CD4-positive, alpha-beta T cell (primary cell): ENCODE measurements around the gene PHF2. TPM values are rescaled to one million over a fixed set of nuclear protein-coding genes. Genes with fewer than 3 reads are reported as not detected.

ENCODE experiments used
- ATAC-seq: fragments of 200-7000 bp; cut with Tn5 transposase; one replicate; pipeline ENCODE4 v1.10.0; 2022; ENCODE audit warnings: mild to moderate bottlenecking; ENCODE audit not compliant: poor library complexity
- CTCF ChIA-PET: fragments of 350-600 bp; sonication (Branson Sonifier 250); formaldehyde crosslinking; loops from one replicate; lab custom pipeline; 2021; ENCODE audit warnings: antibody characterized with exemption, inconsistent platforms; lab: Charles Lee
- POLR2A ChIA-PET: fragments of 350-600 bp; sonication (Branson Sonifier 250); formaldehyde crosslinking; loops from one replicate; lab custom pipeline; 2021; ENCODE audit warnings: antibody characterized with exemption, inconsistent platforms; lab: Charles Lee
- DNase-seq, 14 experiments: peaks; one replicate each; pipeline ENCODE4 v3.0.0-alpha.2; 2013 to 2020; ENCODE audit warnings: mixed read lengths in 2 of 14
- H3K27ac ChIP-seq, 2 donors: one replicate each; pipeline versions ENCODE4 v1.5.1 to v1.7.0; 2013; ENCODE audit warnings: low read length in 2 of 2, low read depth in 1 of 2, mild to moderate bottlenecking in 1 of 2
- H3K27me3 ChIP-seq, 2 experiments: 1 replicate in 1 of 2; 2 replicates in 1 of 2; pipeline versions ENCODE4 v1.6.1 to v1.7.0; 2013; ENCODE audit warnings: low read length in 2 of 2, control low read depth in 1 of 2, mild to moderate bottlenecking in 1 of 2, moderate library complexity in 1 of 2; ENCODE audit not compliant: insufficient read depth in 2 of 2, control insufficient read depth in 1 of 2
- H3K36me3 ChIP-seq: one replicate; pipeline ENCODE4 v1.6.1; 2013; ENCODE audit warnings: low read length, control low read depth; ENCODE audit not compliant: insufficient read depth
- H3K4me1 ChIP-seq: one replicate; pipeline ENCODE4 v1.6.1; 2013; ENCODE audit warnings: low read length, control low read depth; ENCODE audit not compliant: insufficient read depth
- H3K4me3 ChIP-seq: one replicate; pipeline ENCODE4 v1.5.1; 2013; ENCODE audit warnings: mild to moderate bottlenecking, low read length, moderate library complexity
- H3K9me3 ChIP-seq, 2 experiments: 1 replicate in 1 of 2; 2 replicates in 1 of 2; pipeline versions ENCODE4 v1.6.1 to v1.7.0; 2013; ENCODE audit warnings: low read length in 2 of 2, mild to moderate bottlenecking in 2 of 2, control low read depth in 1 of 2, moderate library complexity in 1 of 2; ENCODE audit not compliant: control insufficient read depth in 1 of 2, insufficient read depth in 1 of 2
- H3K27ac Mint-ChIP-seq: one replicate; pipeline ENCODE4 v1.8.0; 2020; ENCODE audit warnings: mixed read lengths
- H3K27me3 Mint-ChIP-seq: one replicate; pipeline ENCODE4 v1.8.0; 2021; ENCODE audit warnings: mixed read lengths
- H3K36me3 Mint-ChIP-seq: one replicate; pipeline ENCODE4 v1.8.0; 2021; ENCODE audit warnings: low read depth, mixed read lengths
- H3K4me1 Mint-ChIP-seq: one replicate; pipeline ENCODE4 v1.8.0; 2021; ENCODE audit warnings: low read depth, mixed read lengths
- H3K4me3 Mint-ChIP-seq: one replicate; pipeline ENCODE4 v1.8.0; 2020; ENCODE audit warnings: mild to moderate bottlenecking, mixed read lengths
- H3K9me3 Mint-ChIP-seq: one replicate; pipeline ENCODE4 v1.8.0; 2020; ENCODE audit warnings: mixed read lengths
- intact Hi-C, 2 experiments: fragments of 100-400 bp; cut with DNase I in 1 of 2; cut with micrococcal nuclease in 1 of 2; formaldehyde crosslinking; loops; one replicate each; pipeline versions ENCODE4 v1.15.1 to v1.9.0; 2023 to 2025; cut with DNase I, micrococcal nuclease
- total RNA-seq, 174 experiments: library from RNA in 2 of 174; stranded (reverse) in 2 of 174; gene quantifications; one replicate each; pipeline ENCODE4 v1.2.3 and lab custom pipeline; 2021 to 2026
- TF ChIP-seq, protein P1 (sequence below): fragments of 200-600 bp; IDR thresholded peaks from one replicate; pipeline ENCODE4 v1.8.0; 2022; ENCODE audit warnings: antibody characterized with exemption, mild to moderate bottlenecking

The PHF2 gene
- total RNA-seq, 2 experiments from 2014 or later, result 27.3 to 28.8 TPM

DNA sequence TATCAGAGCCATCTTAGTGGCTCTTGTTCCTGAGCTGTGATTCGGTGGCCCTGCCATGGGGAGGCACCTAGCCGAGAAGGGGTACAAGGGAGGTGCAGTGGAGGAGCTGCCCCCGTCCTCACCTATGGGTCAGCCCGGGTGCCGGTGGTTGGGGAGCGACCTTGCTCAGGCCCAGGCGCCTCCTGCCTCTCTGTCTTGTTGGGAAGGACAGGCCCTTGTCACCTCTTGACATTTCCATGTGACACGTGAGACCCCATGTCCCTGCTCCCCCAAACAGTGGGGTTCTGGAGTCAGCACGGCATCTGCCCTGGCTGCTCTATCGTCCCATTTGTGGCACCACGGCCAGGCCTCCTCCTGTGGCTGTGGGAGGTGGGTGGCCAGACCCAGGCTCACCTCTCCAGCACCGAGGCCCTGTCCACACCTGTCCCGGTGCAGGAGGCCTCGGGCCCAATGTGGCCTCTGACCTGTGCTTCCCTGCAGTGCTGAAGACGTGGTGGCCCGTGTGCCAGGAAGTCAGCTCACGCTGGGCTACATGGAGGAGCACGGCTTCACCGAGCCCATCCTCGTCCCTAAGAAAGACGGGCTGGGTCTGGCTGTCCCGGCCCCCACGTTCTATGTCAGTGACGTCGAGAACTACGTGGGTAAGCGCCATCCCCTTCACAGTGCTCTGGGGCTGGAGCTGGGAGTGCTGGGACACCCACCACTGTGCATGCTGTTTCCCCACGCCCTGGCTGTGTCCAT lies 68.9 kb downstream of the PHF2 start:
- Histone ChIP-seq H3K36me3 (peaks cover 66% of the 10 kb centered on the region), H3K4me3 (no peak overlapping the region), H3K27ac (no peak overlapping the region), H3K27me3 (no peaks in the 10 kb centered on the region), H3K9me3 (no peaks in the 10 kb centered on the region), H3K4me1 (no peaks in the 10 kb centered on the region)
- Mint-ChIP-seq H3K9me3 (no peaks in the 10 kb centered on the region), H3K4me1 (no peaks in the 10 kb centered on the region), H3K36me3 (peaks cover 70% of the 10 kb centered on the region), H3K27me3 (no peaks in the 10 kb centered on the region), H3K4me3 (no peak overlapping the region), H3K27ac (no peak overlapping the region)
- CTCF ChIA-PET, result no interaction called here
- POLR2A ChIA-PET, result no interaction called here
- intact Hi-C loops, result no loop called here
- no peak for ATAC-seq
- TF ChIP-seq, protein P1, sequence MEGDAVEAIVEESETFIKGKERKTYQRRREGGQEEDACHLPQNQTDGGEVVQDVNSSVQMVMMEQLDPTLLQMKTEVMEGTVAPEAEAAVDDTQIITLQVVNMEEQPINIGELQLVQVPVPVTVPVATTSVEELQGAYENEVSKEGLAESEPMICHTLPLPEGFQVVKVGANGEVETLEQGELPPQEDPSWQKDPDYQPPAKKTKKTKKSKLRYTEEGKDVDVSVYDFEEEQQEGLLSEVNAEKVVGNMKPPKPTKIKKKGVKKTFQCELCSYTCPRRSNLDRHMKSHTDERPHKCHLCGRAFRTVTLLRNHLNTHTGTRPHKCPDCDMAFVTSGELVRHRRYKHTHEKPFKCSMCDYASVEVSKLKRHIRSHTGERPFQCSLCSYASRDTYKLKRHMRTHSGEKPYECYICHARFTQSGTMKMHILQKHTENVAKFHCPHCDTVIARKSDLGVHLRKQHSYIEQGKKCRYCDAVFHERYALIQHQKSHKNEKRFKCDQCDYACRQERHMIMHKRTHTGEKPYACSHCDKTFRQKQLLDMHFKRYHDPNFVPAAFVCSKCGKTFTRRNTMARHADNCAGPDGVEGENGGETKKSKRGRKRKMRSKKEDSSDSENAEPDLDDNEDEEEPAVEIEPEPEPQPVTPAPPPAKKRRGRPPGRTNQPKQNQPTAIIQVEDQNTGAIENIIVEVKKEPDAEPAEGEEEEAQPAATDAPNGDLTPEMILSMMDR, result no peak
- peak in 2 of 14 experiments; percentile 16 to 24 for DNase-seq

DNA sequence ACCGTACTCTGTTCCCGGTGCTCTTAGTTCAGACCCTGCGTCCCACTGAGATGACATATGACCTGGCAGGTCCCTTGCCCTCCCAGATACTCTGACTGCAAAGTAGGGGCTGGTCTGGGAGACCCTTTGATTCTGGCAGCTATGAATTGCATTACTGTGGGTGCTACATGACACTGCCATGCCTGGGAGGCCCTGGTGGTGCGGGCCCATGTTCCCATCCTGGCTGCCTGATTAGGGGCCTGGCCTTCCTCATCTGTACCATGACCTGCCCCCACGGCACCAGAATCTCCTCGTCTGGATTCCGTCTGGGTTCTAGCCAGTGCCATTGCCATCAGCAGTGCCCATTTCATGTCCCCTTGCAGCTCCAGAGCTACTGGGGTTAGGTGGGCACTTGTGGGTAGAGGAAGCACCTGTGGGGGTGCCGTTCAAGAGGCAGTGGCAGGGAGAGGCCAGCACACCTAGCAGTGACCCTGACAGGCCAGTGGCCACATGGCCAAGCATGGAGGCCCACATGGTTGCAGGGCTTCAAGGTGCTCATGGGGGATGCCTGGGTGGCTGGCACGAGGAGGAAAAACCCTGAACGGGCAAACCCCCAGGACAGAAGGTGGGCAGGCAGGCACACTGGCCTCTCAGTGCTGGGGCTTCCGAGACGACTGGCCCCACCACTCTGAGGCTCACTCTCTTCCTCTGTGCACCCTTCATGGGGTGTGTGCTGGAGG lies 69.7 kb downstream of the PHF2 start:
- Mint-ChIP-seq H3K27me3 (no peaks in the 10 kb centered on the region), H3K4me3 (no peak overlapping the region), H3K36me3 (peaks cover 62% of the 10 kb centered on the region), H3K27ac (no peak overlapping the region), H3K9me3 (no peaks in the 10 kb centered on the region), H3K4me1 (no peaks in the 10 kb centered on the region)
- ChIA-PET CTCF (no interaction called here), POLR2A (no interaction called here)
- no peaks in the 10 kb centered on the region for H3K27me3 ChIP-seq
- H3K36me3 ChIP-seq, result peaks cover 66% of the 10 kb centered on the region
- DNase-seq (peak in 2 of 14 experiments; percentile 4 to 25), ATAC-seq (no peak)
- intact Hi-C loops, result no loop called here
- H3K27ac ChIP-seq, result no peak overlapping the region
- no peaks in the 10 kb centered on the region for H3K9me3 ChIP-seq
- no peak overlapping the region for H3K4me3 ChIP-seq
- TF ChIP-seq, protein P1, result no peak
- H3K4me1 ChIP-seq, result no peaks in the 10 kb centered on the region

DNA sequence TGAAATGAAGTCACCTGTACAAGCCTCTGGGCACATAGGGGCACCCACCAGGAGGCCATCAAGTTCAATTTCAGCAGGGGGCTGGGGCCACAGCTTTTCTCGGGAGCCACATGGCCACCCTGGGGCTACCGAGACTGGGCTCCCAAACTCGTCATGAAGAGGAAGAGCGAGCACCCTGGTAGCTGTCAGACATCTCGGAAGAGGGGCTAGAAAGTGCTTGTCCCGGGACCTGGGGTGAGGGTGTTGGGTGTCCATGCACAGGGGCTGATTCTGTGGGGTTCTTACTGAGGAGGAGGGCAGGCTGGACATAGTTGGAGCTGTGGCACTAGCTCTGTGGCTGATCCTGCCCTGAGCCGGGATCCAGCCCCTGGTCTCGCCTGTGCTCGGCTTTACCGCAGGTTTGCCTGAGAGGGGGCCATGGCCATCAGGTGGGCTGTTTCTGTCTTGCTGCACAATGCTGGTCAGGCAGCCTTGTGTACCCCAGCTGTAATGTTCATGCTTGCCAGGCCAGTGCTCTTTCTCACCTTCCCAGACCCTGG lies 70.3 kb downstream of the PHF2 start:
- ChIA-PET CTCF (no interaction called here), POLR2A (no interaction called here)
- TF ChIP-seq, protein P1, result no peak
- H3K27me3 Mint-ChIP-seq, result no peaks in the 10 kb centered on the region
- H3K27me3 ChIP-seq, result no peaks in the 10 kb centered on the region
- no peak overlapping the region for H3K4me3 ChIP-seq
- H3K4me3 Mint-ChIP-seq, result no peak overlapping the region
- H3K9me3 Mint-ChIP-seq, result no peaks in the 10 kb centered on the region
- intact Hi-C loops, result no loop called here
- H3K27ac Mint-ChIP-seq, result no peak overlapping the region
- peak in 2 of 14 experiments; percentile 4 to 22 for DNase-seq
- H3K36me3 ChIP-seq, result peaks cover 69% of the 10 kb centered on the region
- ATAC-seq, result no peak
- H3K4me1 Mint-ChIP-seq, result no peaks in the 10 kb centered on the region
- H3K9me3 ChIP-seq, result no peaks in the 10 kb centered on the region
- H3K36me3 Mint-ChIP-seq, result peaks cover 56% of the 10 kb centered on the region
- H3K4me1 ChIP-seq, result no peaks in the 10 kb centered on the region
- H3K27ac ChIP-seq, result no peak overlapping the region
